ENCODE results near the gene LDLRAD4. TPM values are rescaled to one million over a fixed set of nuclear protein-coding genes. Genes with fewer than 3 reads are reported as not detected.

The LDLRAD4 gene
- total RNA-seq, 1 experiment from 2014 or later, result 3.6 TPM

GRCh38 chr18:13537022-13537780, 318.6 kb downstream of the LDLRAD4 start:
- H3K4me1 ChIP-seq (ENCODE audit: insufficient read depth, low read length, poor library complexity, severe bottlenecking), result peaks cover 29% of the 10 kb centered on the region
- ChIA-PET CTCF (no interaction called here), POLR2A (ENCODE audit: low non-redundant PET) (no interaction called here)
- no peak overlapping the region for H3K4me3 ChIP-seq (ENCODE audit: low read depth, low read length, poor library complexity, severe bottlenecking)
- intact Hi-C loops (cut with micrococcal nuclease; ENCODE audit: unreplicated experiment), result no loop called here
- no peak for DNase-seq (ENCODE audit: low spot score)
- TF ChIP-seq EZH2 (IDR thresholded peaks at IDR 0.05; ENCODE audit: borderline replicate concordance, low read depth, low read length, poor library complexity, severe bottlenecking), result no peak
- no peak for TF ChIP-seq CTCF (conservative IDR thresholded peaks at IDR 0.05; ENCODE audit: low read depth, low read length)
- H3K36me3 ChIP-seq (ENCODE audit: insufficient read depth, low read length, poor library complexity, severe bottlenecking), result no peaks in the 10 kb centered on the region
- H3K27me3 ChIP-seq (replicated peaks; ENCODE audit: insufficient read depth, low read depth, low read length, poor library complexity), result peaks cover 5% of the 10 kb centered on the region
- no peak overlapping the region for H3K27ac ChIP-seq (ENCODE audit: low read depth, low read length, poor library complexity, severe bottlenecking)
- BruUV-seq (replicated peaks), result no TSS peak
- no peaks in the 10 kb centered on the region for H3K9me3 ChIP-seq (ENCODE audit: low read depth, low read length, poor library complexity, severe bottlenecking)

- no peaks in the 10 kb centered on the region for H3K9me3 ChIP-seq (ENCODE audit: low read depth, low read length, poor library complexity, severe bottlenecking)
- BruUV-seq (replicated peaks), result no TSS peak
- peaks cover 32% of the 10 kb centered on the region for H3K4me1 ChIP-seq (ENCODE audit: insufficient read depth, low read length, poor library complexity, severe bottlenecking)
- TF ChIP-seq CTCF (conservative IDR thresholded peaks at IDR 0.05; ENCODE audit: low read depth, low read length) (no peak), EZH2 (IDR thresholded peaks at IDR 0.05; ENCODE audit: borderline replicate concordance, low read depth, low read length, poor library complexity, severe bottlenecking) (no peak)
- DNase-seq (ENCODE audit: low spot score), result no peak
- ChIA-PET POLR2A (ENCODE audit: low non-redundant PET) (no interaction called here), CTCF (no interaction called here)
- H3K4me3 ChIP-seq (ENCODE audit: low read depth, low read length, poor library complexity, severe bottlenecking), result no peak overlapping the region
- H3K27ac ChIP-seq (ENCODE audit: low read depth, low read length, poor library complexity, severe bottlenecking), result no peak overlapping the region
- intact Hi-C loops (cut with micrococcal nuclease; ENCODE audit: unreplicated experiment), result no loop called here
- H3K36me3 ChIP-seq (ENCODE audit: insufficient read depth, low read length, poor library complexity, severe bottlenecking), result no peaks in the 10 kb centered on the region
- peaks cover 5% of the 10 kb centered on the region for H3K27me3 ChIP-seq (replicated peaks; ENCODE audit: insufficient read depth, low read depth, low read length, poor library complexity)
Observed at GRCh38 chr18:13538630-13539029, 320.1 kb downstream of the LDLRAD4 start.

- peaks cover 5% of the 10 kb centered on the region for H3K27me3 ChIP-seq (replicated peaks; ENCODE audit: insufficient read depth, low read depth, low read length, poor library complexity)
- H3K4me3 ChIP-seq (ENCODE audit: low read depth, low read length, poor library complexity, severe bottlenecking), result no peak overlapping the region
- H3K4me1 ChIP-seq (ENCODE audit: insufficient read depth, low read length, poor library complexity, severe bottlenecking), result peaks cover 32% of the 10 kb centered on the region
- CTCF ChIA-PET, result no interaction called here
- H3K36me3 ChIP-seq (ENCODE audit: insufficient read depth, low read length, poor library complexity, severe bottlenecking), result no peaks in the 10 kb centered on the region
- no peak overlapping the region for H3K27ac ChIP-seq (ENCODE audit: low read depth, low read length, poor library complexity, severe bottlenecking)
- H3K9me3 ChIP-seq (ENCODE audit: low read depth, low read length, poor library complexity, severe bottlenecking), result no peaks in the 10 kb centered on the region
- intact Hi-C loops (cut with micrococcal nuclease; ENCODE audit: unreplicated experiment), result no loop called here
- POLR2A ChIA-PET (ENCODE audit: low non-redundant PET), result no interaction called here
- DNase-seq (ENCODE audit: low spot score), result peak; percentile 42
- no TSS peak for BruUV-seq (replicated peaks)
- TF ChIP-seq EZH2 (IDR thresholded peaks at IDR 0.05; ENCODE audit: borderline replicate concordance, low read depth, low read length, poor library complexity, severe bottlenecking) (no peak), CTCF (conservative IDR thresholded peaks at IDR 0.05; ENCODE audit: low read depth, low read length) (no peak)
Observed at GRCh38 chr18:13539050-13539449, 320.5 kb downstream of the LDLRAD4 start.

Data from A673 (cell line).